Stimulated activated CD8-positive, alpha-beta memory T cell treated with anti-CD3 and anti-CD28 coated beads, Interleukin-7, amount 100 ng/mL, for 48 hours (primary cell): ENCODE measurements around the gene MEF2A.
"Not testable (repeated sequence)": the region's sequence is repeated elsewhere in the genome, so short reads cannot be mapped to it uniquely, and the experiment has no call there.

Experiments used
- DNase-seq, 2 donors: peaks; one replicate each; pipeline ENCODE4 v3.0.0-alpha.2; 2020; ENCODE audit warnings: low read depth in 1 of 2; ENCODE audit errors: extremely low read depth in 1 of 2

Gene MEF2A

GRCh38 chr15:99565299-99566156, at the start of gene MEF2A:
Gene MEF2A, plus strand, starts transcription at chr15:99565984. Its CDS starts 67,136 bp downstream, at chr15:99633120.
- DNase-seq = peak; percentile 77 to 86

- no peak for DNase-seq
Observed at GRCh38 chr15:99518191-99518590, 47.6 kb upstream of the MEF2A start.

- DNase-seq = not testable (repeated sequence)
Observed at GRCh38 chr15:99519366-99519765, 46.4 kb upstream of the MEF2A start.

GRCh38 chr15:99522288-99522687, 43.5 kb upstream of the MEF2A start:
- DNase-seq = no peak

- no peak for DNase-seq
Observed at GRCh38 chr15:99526176-99526575, 39.6 kb upstream of the MEF2A start.

- no peak for DNase-seq
Observed at GRCh38 chr15:99526671-99527070, 39.1 kb upstream of the MEF2A start.

- no peak for DNase-seq
Observed at GRCh38 chr15:99536422-99537040, 29.3 kb upstream of the MEF2A start.

GRCh38 chr15:99537344-99537743, 28.4 kb upstream of the MEF2A start:
- no peak for DNase-seq

GRCh38 chr15:99538261-99538660, 27.5 kb upstream of the MEF2A start:
- DNase-seq = no peak

GRCh38 chr15:99542828-99543227, 23.0 kb upstream of the MEF2A start:
- no peak for DNase-seq

- no peak for DNase-seq
Observed at GRCh38 chr15:99545605-99546004, 20.2 kb upstream of the MEF2A start.

- DNase-seq = no peak
Observed at GRCh38 chr15:99546441-99547100, 19.2 kb upstream of the MEF2A start.

GRCh38 chr15:99547517-99547916, 18.3 kb upstream of the MEF2A start:
- no peak for DNase-seq

- DNase-seq = peak in 1 of 2 donors; percentile 31
Observed at GRCh38 chr15:99550077-99550476, 15.7 kb upstream of the MEF2A start.

GRCh38 chr15:99552111-99552510, 13.7 kb upstream of the MEF2A start:
- DNase-seq = no peak

GRCh38 chr15:99554880-99555488, 10.8 kb upstream of the MEF2A start:
- DNase-seq = no peak

- no peak for DNase-seq
Observed at GRCh38 chr15:99556011-99556410, 9.8 kb upstream of the MEF2A start.

GRCh38 chr15:99556578-99556977, 9.2 kb upstream of the MEF2A start:
- no peak for DNase-seq

GRCh38 chr15:99558084-99558483, 7.7 kb upstream of the MEF2A start:
- no peak for DNase-seq

GRCh38 chr15:99558571-99558970, 7.2 kb upstream of the MEF2A start:
- no peak for DNase-seq

- no peak for DNase-seq
Observed at GRCh38 chr15:99561476-99562230, 4.1 kb upstream of the MEF2A start.
